Prostate gland (tissue), 2 donors: ENCODE data around the gene RBP3. TPM values are rescaled to one million over a fixed set of nuclear protein-coding genes. Genes with fewer than 3 reads are reported as not detected.

ENCODE experiments used
- DNase-seq: peaks from one replicate; pipeline ENCODE4 v3.0.0-alpha.2; 2019; ENCODE audit warnings: low spot score
- H3K27ac ChIP-seq, 2 donors: fragments of 200-600 bp; sonication (generic); 2 replicates each; pipeline ENCODE4 v1.5.1; 2017 to 2019
- H3K27me3 ChIP-seq: fragments of 200-600 bp; sonication (generic); replicated peaks from 2 replicates; pipeline ENCODE4 v1.5.1; 2019; ENCODE audit not compliant: insufficient read depth
- H3K36me3 ChIP-seq, 2 donors: fragments of 200-600 bp; sonication (generic); 1 replicate in 1 of 2; 2 replicates in 1 of 2; pipeline versions ENCODE4 v1.5.1 to v1.8.1; 2017 to 2019
- H3K4me1 ChIP-seq: fragments of 200-600 bp; sonication (generic); replicated peaks from 2 replicates; pipeline ENCODE4 v1.5.1; 2019
- H3K4me3 ChIP-seq, 2 donors: fragments of 200-600 bp; sonication (generic); 2 replicates each; pipeline ENCODE4 v1.5.1; 2017 to 2019
- H3K9me3 ChIP-seq: fragments of 200-600 bp; sonication (generic); 2 replicates; pipeline ENCODE4 v1.5.1; 2017
- POLR2A ChIP-seq: fragments of 450-650 bp; IDR thresholded peaks from one replicate; pipeline ENCODE4 v1.6.1; 2016; ENCODE audit warnings: antibody characterized with exemption, mild to moderate bottlenecking
- POLR2AphosphoS5 ChIP-seq: sonication (generic); formaldehyde crosslinking; IDR thresholded peaks from one replicate; pipeline ENCODE4 v1.6.1; 2017; ENCODE audit warnings: antibody characterized with exemption
- WGBS: methylation state at CpG from one replicate; pipeline ENCODE4 v1.1.5; 2018; 5-methylcytosine and 5-hydroxymethylcytosine counted together
- intact Hi-C: fragments of 100-400 bp; cut with DNase I; formaldehyde crosslinking; loops from one replicate; pipeline ENCODE4 v1.14.2; 2022
- total RNA-seq, 2 donors: library from RNA; depleted of rRNA; stranded (reverse); fragments of >200 nt; gene quantifications; one replicate each; pipeline ENCODE4 v1.1.0, GENCODE V29; 2016
- TF ChIP-seq, protein P1 (sequence below), 4 experiments: fragments of 200-600 bp in 2 of 4; fragments of 450-650 bp in 2 of 4; sonication (generic) in 2 of 4; IDR thresholded peaks; 1 replicate in 3 of 4; 2 replicates in 1 of 4; pipeline ENCODE4 v1.5.1; 2016 to 2019; ENCODE audit warnings: antibody characterized with exemption in 4 of 4, mild to moderate bottlenecking in 2 of 4, moderate library complexity in 2 of 4

RBP3 gene
- total RNA-seq, 2 donors from 2014 or later = not detected

- Histone ChIP-seq H3K27me3 (no peaks in the 10 kb centered on the region), H3K27ac (no peak overlapping the region), H3K4me3 (no peak overlapping the region), H3K4me1 (no peaks in the 10 kb centered on the region), H3K9me3 (no peaks in the 10 kb centered on the region), H3K36me3 (no peaks in the 10 kb centered on the region)
- intact Hi-C loops = no loop called here
- WGBS = 95% methylated on average over 9 of the region's 9 CpGs
- TF ChIP-seq POLR2AphosphoS5 (no peak), POLR2A (no peak)
- TF ChIP-seq, protein P1, sequence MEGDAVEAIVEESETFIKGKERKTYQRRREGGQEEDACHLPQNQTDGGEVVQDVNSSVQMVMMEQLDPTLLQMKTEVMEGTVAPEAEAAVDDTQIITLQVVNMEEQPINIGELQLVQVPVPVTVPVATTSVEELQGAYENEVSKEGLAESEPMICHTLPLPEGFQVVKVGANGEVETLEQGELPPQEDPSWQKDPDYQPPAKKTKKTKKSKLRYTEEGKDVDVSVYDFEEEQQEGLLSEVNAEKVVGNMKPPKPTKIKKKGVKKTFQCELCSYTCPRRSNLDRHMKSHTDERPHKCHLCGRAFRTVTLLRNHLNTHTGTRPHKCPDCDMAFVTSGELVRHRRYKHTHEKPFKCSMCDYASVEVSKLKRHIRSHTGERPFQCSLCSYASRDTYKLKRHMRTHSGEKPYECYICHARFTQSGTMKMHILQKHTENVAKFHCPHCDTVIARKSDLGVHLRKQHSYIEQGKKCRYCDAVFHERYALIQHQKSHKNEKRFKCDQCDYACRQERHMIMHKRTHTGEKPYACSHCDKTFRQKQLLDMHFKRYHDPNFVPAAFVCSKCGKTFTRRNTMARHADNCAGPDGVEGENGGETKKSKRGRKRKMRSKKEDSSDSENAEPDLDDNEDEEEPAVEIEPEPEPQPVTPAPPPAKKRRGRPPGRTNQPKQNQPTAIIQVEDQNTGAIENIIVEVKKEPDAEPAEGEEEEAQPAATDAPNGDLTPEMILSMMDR (IDR thresholded peaks at IDR 0.05) = no peak
- DNase-seq = no peak
Measured at GRCh38 chr10:47331491-47331890, 16.7 kb upstream of the RBP3 start.

- Histone ChIP-seq H3K4me3 (no peak overlapping the region), H3K4me1 (no peaks in the 10 kb centered on the region), H3K36me3 (no peaks in the 10 kb centered on the region), H3K27me3 (no peaks in the 10 kb centered on the region), H3K27ac (no peak overlapping the region), H3K9me3 (no peaks in the 10 kb centered on the region)
- DNase-seq = no peak
- intact Hi-C loops = no loop called here
- TF ChIP-seq POLR2AphosphoS5 = no peak
- TF ChIP-seq, protein P1 (IDR thresholded peaks at IDR 0.05) = no peak
- TF ChIP-seq POLR2A = no peak
- WGBS = 70% methylated on average over 7 of the region's 7 CpGs
Measured at GRCh38 chr10:47331954-47332353, 16.2 kb upstream of the RBP3 start.

- no peak for DNase-seq
- Histone ChIP-seq H3K27me3 (no peaks in the 10 kb centered on the region), H3K4me3 (no peak overlapping the region), H3K36me3 (no peaks in the 10 kb centered on the region), H3K9me3 (no peaks in the 10 kb centered on the region), H3K27ac (no peak overlapping the region), H3K4me1 (no peaks in the 10 kb centered on the region)
- intact Hi-C loops = no loop called here
- TF ChIP-seq, protein P1 (IDR thresholded peaks at IDR 0.05) = no peak
- TF ChIP-seq POLR2AphosphoS5 (no peak), POLR2A (no peak)
- WGBS = 72% methylated on average over 3 of the region's 3 CpGs
Measured at GRCh38 chr10:47332371-47332770, 15.8 kb upstream of the RBP3 start.

DNA sequence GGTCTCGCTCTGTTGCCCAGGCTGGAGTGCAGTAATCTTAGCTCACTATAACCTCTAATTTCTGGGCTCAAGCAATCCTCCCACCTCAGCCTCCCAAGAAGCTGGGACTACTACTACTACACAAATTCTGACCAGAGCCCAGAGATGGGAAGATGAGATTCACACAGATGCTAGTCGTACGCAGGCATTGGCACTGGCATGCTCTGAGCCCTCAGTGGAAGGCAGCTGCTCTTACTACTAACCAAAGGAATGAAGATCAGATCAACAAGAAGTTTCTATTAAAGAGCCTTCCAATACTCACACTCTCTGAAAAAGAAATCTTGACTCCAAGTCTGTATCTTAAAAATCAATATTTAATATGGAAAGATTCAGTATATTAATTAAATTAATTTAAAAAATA is 15.2 kb upstream of the RBP3 start:
- no peaks in the 10 kb centered on the region for H3K27me3 ChIP-seq
- H3K36me3 ChIP-seq = no peaks in the 10 kb centered on the region
- H3K9me3 ChIP-seq = no peaks in the 10 kb centered on the region
- no peak for TF ChIP-seq POLR2A
- TF ChIP-seq, protein P1 (IDR thresholded peaks at IDR 0.05) = no peak
- no peak for TF ChIP-seq POLR2AphosphoS5
- no peaks in the 10 kb centered on the region for H3K4me1 ChIP-seq
- intact Hi-C loops = no loop called here
- no peak overlapping the region for H3K27ac ChIP-seq
- H3K4me3 ChIP-seq = no peak overlapping the region
- DNase-seq = no peak
- 62% methylated on average over 3 of the region's 3 CpGs for WGBS

- no peak overlapping the region for H3K27ac ChIP-seq
- no peaks in the 10 kb centered on the region for H3K4me1 ChIP-seq
- no peaks in the 10 kb centered on the region for H3K9me3 ChIP-seq
- no peaks in the 10 kb centered on the region for H3K27me3 ChIP-seq
- WGBS = 93% methylated on average over 6 of the region's 6 CpGs
- TF ChIP-seq POLR2A (no peak), POLR2AphosphoS5 (no peak)
- TF ChIP-seq, protein P1 (IDR thresholded peaks at IDR 0.05) = no peak
- DNase-seq = no peak
- no peaks in the 10 kb centered on the region for H3K36me3 ChIP-seq
- intact Hi-C loops = no loop called here
- H3K4me3 ChIP-seq = no peak overlapping the region
Measured at GRCh38 chr10:47333532-47333931, 14.6 kb upstream of the RBP3 start.
